ENCODE data around the gene TEX26.

The TEX26 gene

GRCh38 chr13:31007417-31007816 lies 75.0 kb downstream of the TEX26 start:
- in situ Hi-C loops (cut with MboI; ENCODE audit: low pct_unique_long_range_greater_than_20kb, low sequenced_read_pairs), result no loop called here
- DNase-seq, result no peak

- in situ Hi-C loops (cut with MboI; ENCODE audit: low pct_unique_long_range_greater_than_20kb, low sequenced_read_pairs), result no loop called here
These were observed 76.1 kb downstream of the TEX26 start for GRCh38 chr13:31008400-31009115.

GRCh38 chr13:31009166-31009565 lies 76.7 kb downstream of the TEX26 start:
- no peak for DNase-seq
- in situ Hi-C loops (cut with MboI; ENCODE audit: low pct_unique_long_range_greater_than_20kb, low sequenced_read_pairs), result no loop called here

More at GRCh38 chr13:31008400-31009115, 76.1 kb downstream of the TEX26 start:
- DNase-seq, result no peak

- in situ Hi-C loops (cut with MboI; ENCODE audit: low pct_unique_long_range_greater_than_20kb, low sequenced_read_pairs), result no loop called here
- DNase-seq, result no peak
These were observed 77.8 kb downstream of the TEX26 start for GRCh38 chr13:31010296-31010695.

- in situ Hi-C loops (cut with MboI; ENCODE audit: low pct_unique_long_range_greater_than_20kb, low sequenced_read_pairs), result no loop called here
- no peak for DNase-seq
These were observed 78.9 kb downstream of the TEX26 start for GRCh38 chr13:31011193-31011860.

- in situ Hi-C loops (cut with MboI; ENCODE audit: low pct_unique_long_range_greater_than_20kb, low sequenced_read_pairs), result no loop called here
- DNase-seq, result no peak
These were observed 79.6 kb downstream of the TEX26 start for GRCh38 chr13:31011901-31012654.

- DNase-seq, result no peak
- in situ Hi-C loops (cut with MboI; ENCODE audit: low pct_unique_long_range_greater_than_20kb, low sequenced_read_pairs), result no loop called here
These were observed 80.2 kb downstream of the TEX26 start for GRCh38 chr13:31012655-31013024.

GRCh38 chr13:31014456-31014855 lies 82.0 kb downstream of the TEX26 start:
- in situ Hi-C loops (cut with MboI; ENCODE audit: low pct_unique_long_range_greater_than_20kb, low sequenced_read_pairs), result no loop called here
- peak; percentile 28 for DNase-seq

GRCh38 chr13:31015199-31015598 lies 82.7 kb downstream of the TEX26 start:
- in situ Hi-C loops (cut with MboI; ENCODE audit: low pct_unique_long_range_greater_than_20kb, low sequenced_read_pairs), result no loop called here
- DNase-seq, result no peak

- no peak for DNase-seq
- in situ Hi-C loops (cut with MboI; ENCODE audit: low pct_unique_long_range_greater_than_20kb, low sequenced_read_pairs), result no loop called here
These were observed 84.2 kb downstream of the TEX26 start for GRCh38 chr13:31016342-31017325.

GRCh38 chr13:31018511-31018910 lies 86.1 kb downstream of the TEX26 start:
- in situ Hi-C loops (cut with MboI; ENCODE audit: low pct_unique_long_range_greater_than_20kb, low sequenced_read_pairs), result no loop called here
- no peak for DNase-seq

GRCh38 chr13:31020996-31021395 lies 88.5 kb downstream of the TEX26 start:
- no peak for DNase-seq
- in situ Hi-C loops (cut with MboI; ENCODE audit: low pct_unique_long_range_greater_than_20kb, low sequenced_read_pairs), result no loop called here

GRCh38 chr13:31022288-31022895 lies 89.9 kb downstream of the TEX26 start:
- no peak for DNase-seq

GRCh38 chr13:31022928-31023530 lies 90.6 kb downstream of the TEX26 start:
- in situ Hi-C loops (cut with MboI; ENCODE audit: low pct_unique_long_range_greater_than_20kb, low sequenced_read_pairs), result no loop called here

More at GRCh38 chr13:31022288-31022895, 89.9 kb downstream of the TEX26 start:
- in situ Hi-C loops (cut with MboI; ENCODE audit: low pct_unique_long_range_greater_than_20kb, low sequenced_read_pairs), result no loop called here

More at GRCh38 chr13:31022928-31023530, 90.6 kb downstream of the TEX26 start:
- DNase-seq, result no peak

Data from KBM-7 (cell line).